HCT116 (cell line): ENCODE data around the gene ZNF367. TPM values are rescaled to one million over a fixed set of nuclear protein-coding genes. Genes with fewer than 3 reads are reported as not detected.

Experiments used
- ATAC-seq: fragments of 200-7000 bp; cut with Tn5 transposase; 2 replicates; pipeline ENCODE4 v1.9.1; 2020; ENCODE audit warnings: mild to moderate bottlenecking, moderate library complexity
- BruUV-seq: library from RNA; stranded (reverse); fragments of 400-500 nt; replicated peaks from 2 replicates; lab custom pipeline; 2021; lab: Mats Ljungman, UMichigan
- CTCF ChIA-PET: fragments of 300-600 bp; sonication (Branson Sonifier 250); formaldehyde crosslinking; loops from one replicate; lab custom pipeline; 2021; ENCODE audit warnings: antibody characterized with exemption; lab: Charles Lee
- POLR2A ChIA-PET: fragments of 300-600, 350-600 bp; sonication (Branson Sonifier 250); formaldehyde crosslinking; loops from one replicate; lab custom pipeline; 2021; ENCODE audit warnings: antibody characterized with exemption; lab: Charles Lee
- RAD21 ChIA-PET, 2 experiments: fragments of 300-600 bp; sonication (Branson Sonifier 250); formaldehyde crosslinking; loops; one replicate each; lab custom pipeline; 2023; ENCODE audit warnings: low total read pairs in 2 of 2; ENCODE audit not compliant: uncharacterized antibody in 2 of 2, unreplicated experiment in 2 of 2, low non-redundant PET in 1 of 2; lab: Charles Lee
- DNase-seq: peaks from one replicate; pipeline ENCODE4 v3.0.0-alpha.2; 2010; ENCODE audit warnings: low read depth, low spot score
- H2AFZ ChIP-seq: fragments of 200-600 bp; shearing (Covaris generic), sonication (generic); 2 replicates; pipeline ENCODE4 v1.6.1; 2017; ENCODE audit warnings: low read depth, mixed run types, mixed read lengths, antibody characterized with exemption, low read length; ENCODE audit not compliant: poor library complexity, severe bottlenecking
- H3K27ac ChIP-seq: 2 replicates; pipeline ENCODE4 v1.5.1; 2012; ENCODE audit warnings: low read depth, low read length
- H3K27me3 ChIP-seq: fragments of 200-600 bp; sonication (generic); 2 replicates; pipeline ENCODE4 v1.6.1; 2016; ENCODE audit warnings: mixed run types, low read length, mixed read lengths; ENCODE audit not compliant: insufficient read depth
- H3K36me3 ChIP-seq, 2 experiments: fragments of 200-500 bp in 1 of 2; fragments of 200-600 bp in 1 of 2; sonication (Bioruptor generic) in 1 of 2; sonication (generic) in 1 of 2; 2 replicates each; pipeline versions ENCODE4 v1.5.1 to v1.6.1; 2014 to 2016; ENCODE audit warnings: low read length in 2 of 2, inconsistent platforms in 1 of 2, mixed read lengths in 1 of 2, mixed run types in 1 of 2; ENCODE audit not compliant: insufficient read depth in 2 of 2, control insufficient read depth in 1 of 2
- H3K4me1 ChIP-seq, 2 experiments: fragments of 200-600 bp in 1 of 2; sonication (generic) in 1 of 2; 2 replicates each; pipeline versions ENCODE4 v1.5.1 to v1.6.1; 2012 to 2017; ENCODE audit warnings: low read length in 2 of 2, inconsistent platforms in 1 of 2, mild to moderate bottlenecking in 1 of 2, mixed read lengths in 1 of 2, mixed run types in 1 of 2, moderate library complexity in 1 of 2; ENCODE audit not compliant: insufficient read depth in 2 of 2, control insufficient read depth in 1 of 2
- H3K4me2 ChIP-seq: fragments of 200-600 bp; sonication (generic); 2 replicates; pipeline ENCODE4 v1.6.1; 2017; ENCODE audit warnings: mixed run types, low read length, mixed read lengths
- H3K4me3 ChIP-seq, 2 experiments: fragments of 200-600 bp in 1 of 2; sonication (generic) in 1 of 2; replicated peaks in 1 of 2; 2 replicates each; pipeline ENCODE4 v1.5.1; 2011 to 2016; ENCODE audit warnings: low read length in 2 of 2, control low read depth in 1 of 2, low read depth in 1 of 2, mild to moderate bottlenecking in 1 of 2, mixed read lengths in 1 of 2, mixed run types in 1 of 2
- H3K79me2 ChIP-seq: fragments of 200-600 bp; sonication (generic); 2 replicates; pipeline ENCODE4 v1.6.1; 2017; ENCODE audit warnings: mild to moderate bottlenecking, mixed run types, low read length, moderate library complexity, mixed read lengths; ENCODE audit not compliant: insufficient read depth
- H3K9ac ChIP-seq: fragments of 200-600 bp; sonication (generic); 2 replicates; pipeline ENCODE4 v1.6.1; 2016; ENCODE audit warnings: low read length, mixed read lengths
- H3K9me2 ChIP-seq: fragments of 200-600 bp; sonication (generic), shearing (Covaris generic); 2 replicates; pipeline ENCODE4 v1.6.1; 2017; ENCODE audit warnings: mixed run types, mild to moderate bottlenecking, moderate library complexity; ENCODE audit not compliant: insufficient read depth
- H3K9me3 ChIP-seq, 2 experiments: fragments of 200-500 bp in 1 of 2; fragments of 200-600 bp in 1 of 2; sonication (Bioruptor generic) in 1 of 2; sonication (generic) in 1 of 2; 2 replicates each; pipeline ENCODE4 v1.6.1; 2014 to 2017; ENCODE audit warnings: low read length in 2 of 2, mixed read lengths in 2 of 2, inconsistent platforms in 1 of 2, low read depth in 1 of 2, mild to moderate bottlenecking in 1 of 2, mixed run types in 1 of 2, moderate library complexity in 1 of 2; ENCODE audit not compliant: control insufficient read depth in 1 of 2, insufficient read depth in 1 of 2
- H4K20me1 ChIP-seq: fragments of 200-600 bp; sonication (generic), shearing (Covaris generic); 2 replicates; pipeline ENCODE4 v1.6.1; 2017; ENCODE audit warnings: mixed run types, mild to moderate bottlenecking, moderate library complexity; ENCODE audit not compliant: insufficient read depth
- CBX3 ChIP-seq: IDR thresholded peaks from 2 replicates; pipeline ENCODE4 v1.6.1; 2012; ENCODE audit warnings: low read depth
- CEBPB ChIP-seq: IDR thresholded peaks from 2 replicates; pipeline ENCODE4 v1.6.1; 2012; ENCODE audit warnings: low read depth
- CTCF ChIP-seq, 3 experiments: fragments of 200-600 bp in 1 of 3; sonication (generic) in 1 of 3; IDR thresholded peaks in 2 of 3; conservative IDR thresholded peaks in 1 of 3; 2 replicates each; pipeline ENCODE4 v1.5.1; 2012 to 2017; ENCODE audit warnings: low read depth in 2 of 3, low read length in 2 of 3, antibody characterized with exemption in 1 of 3, borderline replicate concordance in 1 of 3, control low read depth in 1 of 3, mild to moderate bottlenecking in 1 of 3, mixed read lengths in 1 of 3, mixed run types in 1 of 3, moderate library complexity in 1 of 3; ENCODE audit not compliant: insufficient read depth in 1 of 3
- ELF1 ChIP-seq: IDR thresholded peaks from 2 replicates; pipeline ENCODE4 v1.6.1; 2012; ENCODE audit warnings: low read depth, borderline replicate concordance
- EZH2 ChIP-seq: fragments of 200-600 bp; sonication (generic); IDR thresholded peaks from 2 replicates; pipeline ENCODE4 v1.6.1; 2017; ENCODE audit warnings: antibody characterized with exemption, mixed run types
- EZH2phosphoT487 ChIP-seq: fragments of 200-600 bp; IDR thresholded peaks from 2 replicates; pipeline ENCODE4 v1.6.1; 2018; ENCODE audit warnings: antibody characterized with exemption, borderline replicate concordance
- FOSL1 ChIP-seq: IDR thresholded peaks from 2 replicates; pipeline ENCODE4 v1.6.1; 2012; ENCODE audit warnings: low read depth
- JUND ChIP-seq: IDR thresholded peaks from 2 replicates; pipeline ENCODE4 v1.6.1; 2012
- MAX ChIP-seq: IDR thresholded peaks from 2 replicates; pipeline ENCODE4 v1.6.1; 2012
- POLR2A ChIP-seq: IDR thresholded peaks from 2 replicates; pipeline ENCODE4 v1.7.0; 2011; ENCODE audit warnings: borderline replicate concordance; ENCODE audit not compliant: insufficient read depth, insufficient read length; ENCODE audit errors: extremely low read depth
- POLR2AphosphoS5 ChIP-seq: IDR thresholded peaks from 2 replicates; pipeline ENCODE4 v1.6.1; 2011; ENCODE audit warnings: mild to moderate bottlenecking, low read depth, low read length, moderate library complexity
- RAD21 ChIP-seq: IDR thresholded peaks from 2 replicates; pipeline ENCODE4 v1.6.1; 2012; ENCODE audit warnings: low read depth, mild to moderate bottlenecking
- SP1 ChIP-seq: IDR thresholded peaks from 2 replicates; pipeline ENCODE4 v1.6.1; 2012; ENCODE audit warnings: low read depth
- SRF ChIP-seq: IDR thresholded peaks from 2 replicates; pipeline ENCODE4 v1.6.1; 2012; ENCODE audit warnings: low read depth
- YY1 ChIP-seq: IDR thresholded peaks from 2 replicates; pipeline ENCODE4 v1.6.1; 2011; ENCODE audit warnings: low read length, low read depth, moderate library complexity, mild to moderate bottlenecking; ENCODE audit not compliant: insufficient replicate concordance; ENCODE audit errors: extremely low read depth
- ZFX ChIP-seq: fragments of 450-650 bp; IDR thresholded peaks from 2 replicates; pipeline ENCODE4 v1.6.1; 2017
- ZNF274 ChIP-seq: fragments of 200-500 bp; sonication (Bioruptor generic); IDR thresholded peaks from 2 replicates; pipeline ENCODE4 v1.6.1; 2014; ENCODE audit warnings: mild to moderate bottlenecking, low read depth, low read length, inconsistent platforms
- intact Hi-C: fragments of 100-400 bp; cut with micrococcal nuclease; formaldehyde crosslinking; loops from 2 replicates; pipeline ENCODE4 v1.10.0; 2022
- total RNA-seq: library from RNA; stranded (reverse); gene quantifications from one replicate; pipeline ENCODE4 v1.2.1, GENCODE V29; 2021; ENCODE audit not compliant: unreplicated experiment
- TF ChIP-seq, protein P1 (sequence below): IDR thresholded peaks from 2 replicates; pipeline ENCODE4 v1.6.1; 2012; ENCODE audit warnings: low read depth
- TF ChIP-seq, protein P2 (sequence below): IDR thresholded peaks from 2 replicates; pipeline ENCODE4 v1.6.1; 2012

Gene ZNF367
- total RNA-seq, 1 experiment from 2014 or later, result 18.1 TPM

DNA sequence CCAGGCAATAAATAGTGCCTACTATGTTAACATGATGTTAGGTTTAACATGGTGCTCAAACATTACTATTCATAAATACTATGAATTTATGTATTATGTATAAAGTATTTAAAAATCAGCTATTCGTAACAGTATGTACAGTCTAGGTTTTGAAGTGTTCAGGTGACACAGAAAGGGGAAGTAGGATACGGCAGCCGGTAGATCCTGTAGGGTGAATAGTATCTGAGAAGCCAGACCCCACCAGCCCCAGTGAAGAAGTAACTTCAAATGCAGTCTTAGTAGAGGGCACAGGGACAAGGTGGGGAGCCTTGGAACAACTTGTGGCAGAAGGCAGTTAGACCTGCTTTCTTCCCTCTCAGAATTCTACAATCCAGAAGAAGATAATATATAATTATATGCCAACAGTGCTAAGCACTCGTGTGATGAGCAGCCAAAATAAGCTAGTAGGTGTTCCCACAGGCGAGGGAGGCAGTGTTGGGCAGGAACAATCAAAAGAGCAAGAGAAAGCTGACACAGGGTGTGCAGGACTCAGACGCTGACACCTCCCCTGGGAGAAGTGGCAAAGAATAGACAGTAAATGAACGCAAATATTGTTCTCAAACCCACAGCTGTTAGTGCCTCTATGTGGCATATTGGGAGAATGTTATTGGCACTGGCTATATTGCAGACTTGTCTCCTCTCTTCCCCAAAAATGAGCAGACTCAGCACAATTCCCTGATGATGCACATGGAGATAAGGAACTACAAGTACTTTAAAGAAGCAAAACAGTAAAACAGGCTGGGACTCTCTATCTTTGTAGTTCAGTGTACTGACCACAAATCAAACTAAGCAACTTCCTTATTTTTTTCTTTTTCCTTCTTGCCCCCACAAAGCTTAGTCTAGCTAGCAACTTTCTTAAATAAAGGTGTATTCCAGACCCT lies 4.6 kb downstream of the ZNF367 start:
- Histone ChIP-seq H3K79me2 (peaks cover 81% of the 10 kb centered on the region), H3K9ac (no peak overlapping the region), H3K4me2 (no peak overlapping the region), H3K4me3 (no peak overlapping the region), H3K4me1 (peaks cover 2 to 15% of the 10 kb centered on the region in 2 experiments; a peak in 2 of 4 replicates), H3K9me3 (no peaks in the 10 kb centered on the region), H3K27me3 (no peaks in the 10 kb centered on the region), H3K36me3 (no peaks in the 10 kb centered on the region; a peak in 1 of 4 replicates), H4K20me1 (peaks cover 7% of the 10 kb centered on the region; the same call in 1 of the 2 replicates), H3K9me2 (no peaks in the 10 kb centered on the region), H3K27ac (no peak overlapping the region), H2AFZ (no peak overlapping the region)
- ChIA-PET RAD21 (no interaction called here), CTCF (no interaction called here), POLR2A (no interaction called here)
- intact Hi-C loops, result loop anchor here (10.0 kb wide), 1 partner anchor 441 kb away; the partner anchor contains the start of gene ZNF782
- no peak for TF ChIP-seq ELF1
- TF ChIP-seq POLR2AphosphoS5, result no peak
- no peak for TF ChIP-seq FOSL1
- no peak for TF ChIP-seq SP1
- TF ChIP-seq SRF, result no peak
- TF ChIP-seq ZFX, result no peak
- TF ChIP-seq EZH2, result no peak
- TF ChIP-seq CEBPB, result no peak
- no peak for TF ChIP-seq CTCF (IDR thresholded peaks at IDR 0.05 in 2 of 3, conservative IDR thresholded peaks at IDR 0.05 in 1 of 3; ENCODE audit: borderline replicate concordance in 1 of 3, insufficient read depth in 1 of 3, low read depth in 2 of 3, low read length in 2 of 3)
- TF ChIP-seq YY1, result no peak
- no peak for TF ChIP-seq RAD21
- no peak for TF ChIP-seq EZH2phosphoT487
- TF ChIP-seq MAX, result no peak
- TF ChIP-seq ZNF274, result no peak
- no peak for TF ChIP-seq CBX3
- TF ChIP-seq, protein P1, sequence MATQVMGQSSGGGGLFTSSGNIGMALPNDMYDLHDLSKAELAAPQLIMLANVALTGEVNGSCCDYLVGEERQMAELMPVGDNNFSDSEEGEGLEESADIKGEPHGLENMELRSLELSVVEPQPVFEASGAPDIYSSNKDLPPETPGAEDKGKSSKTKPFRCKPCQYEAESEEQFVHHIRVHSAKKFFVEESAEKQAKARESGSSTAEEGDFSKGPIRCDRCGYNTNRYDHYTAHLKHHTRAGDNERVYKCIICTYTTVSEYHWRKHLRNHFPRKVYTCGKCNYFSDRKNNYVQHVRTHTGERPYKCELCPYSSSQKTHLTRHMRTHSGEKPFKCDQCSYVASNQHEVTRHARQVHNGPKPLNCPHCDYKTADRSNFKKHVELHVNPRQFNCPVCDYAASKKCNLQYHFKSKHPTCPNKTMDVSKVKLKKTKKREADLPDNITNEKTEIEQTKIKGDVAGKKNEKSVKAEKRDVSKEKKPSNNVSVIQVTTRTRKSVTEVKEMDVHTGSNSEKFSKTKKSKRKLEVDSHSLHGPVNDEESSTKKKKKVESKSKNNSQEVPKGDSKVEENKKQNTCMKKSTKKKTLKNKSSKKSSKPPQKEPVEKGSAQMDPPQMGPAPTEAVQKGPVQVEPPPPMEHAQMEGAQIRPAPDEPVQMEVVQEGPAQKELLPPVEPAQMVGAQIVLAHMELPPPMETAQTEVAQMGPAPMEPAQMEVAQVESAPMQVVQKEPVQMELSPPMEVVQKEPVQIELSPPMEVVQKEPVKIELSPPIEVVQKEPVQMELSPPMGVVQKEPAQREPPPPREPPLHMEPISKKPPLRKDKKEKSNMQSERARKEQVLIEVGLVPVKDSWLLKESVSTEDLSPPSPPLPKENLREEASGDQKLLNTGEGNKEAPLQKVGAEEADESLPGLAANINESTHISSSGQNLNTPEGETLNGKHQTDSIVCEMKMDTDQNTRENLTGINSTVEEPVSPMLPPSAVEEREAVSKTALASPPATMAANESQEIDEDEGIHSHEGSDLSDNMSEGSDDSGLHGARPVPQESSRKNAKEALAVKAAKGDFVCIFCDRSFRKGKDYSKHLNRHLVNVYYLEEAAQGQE, result no peak
- no peak for TF ChIP-seq POLR2A
- TF ChIP-seq, protein P2, sequence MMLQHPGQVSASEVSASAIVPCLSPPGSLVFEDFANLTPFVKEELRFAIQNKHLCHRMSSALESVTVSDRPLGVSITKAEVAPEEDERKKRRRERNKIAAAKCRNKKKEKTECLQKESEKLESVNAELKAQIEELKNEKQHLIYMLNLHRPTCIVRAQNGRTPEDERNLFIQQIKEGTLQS, result no peak
- no peak for TF ChIP-seq JUND
- no peak for ATAC-seq
- DNase-seq, result no peak
- no TSS peak for BruUV-seq
